ENCODE data around the gene SH2D4B. TPM values are rescaled to one million over a fixed set of nuclear protein-coding genes. Genes with fewer than 3 reads are reported as not detected.

The SH2D4B gene
- total RNA-seq, 1 donor from 2014 or later: 0.12 TPM

DNA sequence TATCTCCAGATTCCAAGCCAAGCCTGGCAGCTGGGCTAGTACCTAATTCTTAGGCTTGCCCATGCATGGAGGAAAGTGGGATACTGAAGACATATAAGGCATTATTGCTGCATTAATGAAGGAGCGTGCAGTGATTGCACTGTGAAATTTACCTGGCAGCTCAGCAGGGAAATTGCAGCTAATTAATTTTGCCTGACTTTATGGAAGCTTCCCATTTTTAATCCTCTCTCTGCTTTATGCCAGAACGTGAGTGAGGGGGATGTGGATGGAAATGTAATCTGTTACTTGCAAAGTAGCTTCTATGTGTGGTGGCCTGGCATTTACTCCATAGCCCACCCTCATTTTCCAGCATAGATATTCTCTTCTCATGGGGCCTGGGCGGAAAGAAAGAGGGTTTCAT lies 134.9 kb downstream of the SH2D4B start:
- no peak for DNase-seq (ENCODE audit: low spot score, unreplicated experiment)
- no peak overlapping the region for H3K27ac Mint-ChIP-seq
- H3K36me3 Mint-ChIP-seq (ENCODE audit: insufficient read depth): no peaks in the 10 kb centered on the region
- no peaks in the 10 kb centered on the region for H3K4me1 Mint-ChIP-seq (ENCODE audit: low read depth)
- TF ChIP-seq CTCF (IDR thresholded peaks at IDR 0.05; ENCODE audit: unreplicated experiment): no peak
- peaks cover 7% of the 10 kb centered on the region for H3K9me3 Mint-ChIP-seq (ENCODE audit: low read depth)
- H3K4me3 Mint-ChIP-seq (ENCODE audit: low read depth): no peak overlapping the region
- H3K27me3 Mint-ChIP-seq: peaks cover 3% of the 10 kb centered on the region

DNA sequence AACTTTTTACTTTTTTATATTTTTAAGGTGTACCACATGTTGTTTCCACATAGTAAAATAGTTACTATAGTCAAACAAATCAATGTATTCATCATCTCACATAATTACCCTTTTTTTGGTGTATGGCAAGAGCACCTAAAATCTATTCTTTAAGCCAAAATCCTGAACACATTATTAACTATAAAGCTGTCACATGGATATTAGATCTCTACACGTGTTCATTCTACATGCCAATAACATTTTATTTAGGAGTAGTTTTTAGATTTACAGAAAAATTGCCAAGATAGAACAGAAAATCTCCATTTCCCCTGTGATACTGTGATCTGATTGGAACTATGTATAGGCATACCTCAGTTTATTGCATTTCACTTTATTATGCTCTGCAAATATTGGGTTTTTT lies 137.1 kb downstream of the SH2D4B start:
- H3K9me3 Mint-ChIP-seq (ENCODE audit: low read depth): peaks cover 7% of the 10 kb centered on the region
- H3K4me1 Mint-ChIP-seq (ENCODE audit: low read depth): no peaks in the 10 kb centered on the region
- TF ChIP-seq CTCF (IDR thresholded peaks at IDR 0.05; ENCODE audit: unreplicated experiment): no peak
- H3K27ac Mint-ChIP-seq: no peak overlapping the region
- no peak overlapping the region for H3K4me3 Mint-ChIP-seq (ENCODE audit: low read depth)
- peaks cover 3% of the 10 kb centered on the region for H3K27me3 Mint-ChIP-seq
- no peak for DNase-seq (ENCODE audit: low spot score, unreplicated experiment)
- no peaks in the 10 kb centered on the region for H3K36me3 Mint-ChIP-seq (ENCODE audit: insufficient read depth)

GRCh38 chr10:80681142-80681541 lies 143.4 kb downstream of the SH2D4B start:
- no peak for TF ChIP-seq CTCF (IDR thresholded peaks at IDR 0.05; ENCODE audit: unreplicated experiment)
- no peaks in the 10 kb centered on the region for H3K27me3 Mint-ChIP-seq
- no peak for DNase-seq (ENCODE audit: low spot score, unreplicated experiment)
- peaks cover 9% of the 10 kb centered on the region for H3K4me1 Mint-ChIP-seq (ENCODE audit: low read depth)
- H3K36me3 Mint-ChIP-seq (ENCODE audit: insufficient read depth): no peaks in the 10 kb centered on the region
- no peak overlapping the region for H3K27ac Mint-ChIP-seq
- H3K9me3 Mint-ChIP-seq (ENCODE audit: low read depth): peaks cover 7% of the 10 kb centered on the region
- H3K4me3 Mint-ChIP-seq (ENCODE audit: low read depth): no peak overlapping the region

DNA sequence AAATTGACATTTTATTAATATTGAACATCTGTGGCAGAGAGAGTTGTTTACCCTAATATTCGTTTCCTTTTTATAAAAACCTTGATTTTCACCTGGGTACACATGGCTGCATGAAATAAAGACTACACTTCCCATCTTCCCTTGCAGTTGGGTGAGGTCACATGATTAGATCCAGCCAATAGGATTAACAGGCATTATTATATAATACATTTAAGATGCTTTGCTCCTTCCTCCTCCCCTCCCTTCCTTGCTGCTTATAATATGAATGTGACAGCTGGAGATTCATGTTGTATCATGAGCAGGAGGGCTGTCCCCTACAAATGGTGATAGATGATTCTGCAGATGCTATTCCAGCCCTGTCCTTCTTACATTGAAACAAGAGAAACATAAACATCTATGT lies 146.6 kb downstream of the SH2D4B start:
- no peak for TF ChIP-seq CTCF (IDR thresholded peaks at IDR 0.05; ENCODE audit: unreplicated experiment)
- H3K9me3 Mint-ChIP-seq (ENCODE audit: low read depth): no peaks in the 10 kb centered on the region
- H3K4me1 Mint-ChIP-seq (ENCODE audit: low read depth): peaks cover 20% of the 10 kb centered on the region
- H3K36me3 Mint-ChIP-seq (ENCODE audit: insufficient read depth): no peaks in the 10 kb centered on the region
- H3K4me3 Mint-ChIP-seq (ENCODE audit: low read depth): no peak overlapping the region
- no peak overlapping the region for H3K27ac Mint-ChIP-seq
- no peaks in the 10 kb centered on the region for H3K27me3 Mint-ChIP-seq
- no peak for DNase-seq (ENCODE audit: low spot score, unreplicated experiment)

DNA sequence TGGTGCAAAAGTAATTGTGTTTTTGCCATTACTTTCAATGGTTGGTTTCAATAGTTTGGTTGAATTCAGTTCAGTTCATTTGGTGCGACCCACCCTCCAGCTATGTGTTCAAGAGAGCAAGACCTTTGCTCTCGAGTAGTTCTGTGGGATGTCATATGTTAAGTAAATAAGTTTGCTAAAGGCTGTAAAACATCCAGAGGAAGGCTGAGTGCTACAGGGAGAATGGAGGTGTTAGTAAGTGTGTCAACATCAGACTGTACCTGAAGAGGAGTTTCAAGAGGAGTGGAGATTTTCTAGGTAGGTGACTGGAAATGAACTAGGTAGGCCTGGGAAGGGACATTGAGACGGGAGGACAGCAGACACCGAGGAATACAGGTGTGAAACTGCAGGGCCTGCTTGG lies 147.7 kb downstream of the SH2D4B start:
- no peak for TF ChIP-seq CTCF (IDR thresholded peaks at IDR 0.05; ENCODE audit: unreplicated experiment)
- H3K4me1 Mint-ChIP-seq (ENCODE audit: low read depth): peaks cover 20% of the 10 kb centered on the region
- H3K36me3 Mint-ChIP-seq (ENCODE audit: insufficient read depth): no peaks in the 10 kb centered on the region
- H3K27me3 Mint-ChIP-seq: no peaks in the 10 kb centered on the region
- DNase-seq (ENCODE audit: low spot score, unreplicated experiment): no peak
- H3K27ac Mint-ChIP-seq: no peak overlapping the region
- no peak overlapping the region for H3K4me3 Mint-ChIP-seq (ENCODE audit: low read depth)
- no peaks in the 10 kb centered on the region for H3K9me3 Mint-ChIP-seq (ENCODE audit: low read depth)
